Effector CD4-positive, alpha-beta T cell (primary cell): ENCODE data around the gene VOPP1.
"Not testable (repeated sequence)": the region's sequence is repeated elsewhere in the genome, so short reads cannot be mapped to it uniquely, and the experiment has no call there.

Experiments
- DNase-seq: peaks from one replicate; pipeline ENCODE4 v3.0.0-alpha.2; 2020

The VOPP1 gene

DNA sequence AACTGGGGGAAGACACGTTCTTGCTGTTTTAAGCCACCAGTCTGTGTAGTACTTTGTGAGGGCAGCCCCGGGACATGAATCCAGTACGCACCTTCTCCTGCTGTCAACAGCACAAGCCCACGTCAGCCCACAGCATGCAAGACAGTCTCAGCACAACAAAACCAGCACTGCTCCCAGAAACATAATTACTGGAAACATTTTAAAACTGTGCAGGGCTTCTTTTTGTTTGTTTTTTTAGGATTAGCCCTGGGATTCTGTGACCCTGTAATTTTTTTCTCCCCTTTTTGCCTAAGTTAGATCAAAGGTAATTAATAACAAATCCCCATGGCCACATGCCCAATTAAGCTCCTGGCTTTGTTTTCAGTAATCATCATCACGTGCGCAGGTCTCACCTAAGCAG, 87.5 kb downstream of the VOPP1 start:
- no peak for DNase-seq

DNA sequence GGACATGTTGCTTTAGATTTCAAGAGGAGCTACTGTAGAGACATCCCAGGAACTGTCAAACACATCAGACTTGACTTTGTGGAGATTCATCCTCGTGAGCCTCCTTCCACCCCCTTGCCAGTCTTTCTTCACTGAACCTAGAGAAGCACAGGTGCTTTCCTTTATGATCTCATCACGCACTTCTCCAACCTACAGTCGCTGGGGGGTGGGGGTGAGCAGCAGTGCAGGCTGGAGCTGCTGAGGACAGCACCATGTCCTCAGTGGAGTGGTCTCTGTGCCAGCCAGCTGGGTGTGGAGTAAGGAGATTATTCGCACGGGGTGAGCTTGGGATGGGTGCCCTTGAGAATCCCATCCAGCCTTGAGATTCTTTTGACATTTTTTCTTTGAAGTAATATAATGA, 88.1 kb downstream of the VOPP1 start:
- no peak for DNase-seq

DNA sequence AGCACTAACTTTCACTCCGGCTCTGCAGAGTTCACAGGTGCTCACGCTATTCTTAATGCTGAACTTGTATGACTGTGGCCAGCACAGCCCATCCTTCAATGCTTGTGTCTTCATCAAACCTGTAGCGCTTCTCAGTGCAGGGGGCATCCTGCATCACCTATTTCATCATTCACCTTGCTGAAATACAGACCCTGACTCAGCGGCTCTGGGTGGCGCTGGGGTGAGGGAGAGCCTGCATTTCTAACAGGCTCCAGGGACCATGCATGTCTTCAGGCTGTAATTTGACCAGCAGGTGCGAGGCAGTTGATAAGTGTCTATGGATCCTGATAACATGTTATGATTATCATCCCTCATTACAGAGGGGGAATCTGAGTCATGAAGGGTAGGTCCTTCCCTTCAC, 89.3 kb downstream of the VOPP1 start:
- DNase-seq: no peak

DNA sequence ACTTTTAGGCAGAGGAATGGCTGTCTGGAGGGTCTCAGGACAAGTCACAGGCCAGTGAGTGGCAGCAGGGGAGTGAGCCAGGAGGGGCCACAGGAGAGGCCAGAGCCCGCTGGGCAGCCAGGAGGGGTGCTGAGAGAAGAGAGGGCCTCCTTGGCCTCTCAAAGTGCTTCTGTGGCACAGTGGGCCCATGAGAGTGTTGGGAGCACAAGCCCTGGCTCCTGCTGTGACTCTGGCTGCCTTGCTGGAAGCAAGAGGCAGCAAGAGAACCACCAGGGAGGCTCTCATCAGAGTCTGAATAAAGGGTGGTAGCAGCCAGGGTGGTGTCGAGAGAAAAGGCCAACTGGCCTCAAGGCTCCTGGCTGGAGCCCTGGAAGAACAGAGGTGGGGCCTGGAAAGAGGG, 91.1 kb downstream of the VOPP1 start:
- DNase-seq: no peak

DNA sequence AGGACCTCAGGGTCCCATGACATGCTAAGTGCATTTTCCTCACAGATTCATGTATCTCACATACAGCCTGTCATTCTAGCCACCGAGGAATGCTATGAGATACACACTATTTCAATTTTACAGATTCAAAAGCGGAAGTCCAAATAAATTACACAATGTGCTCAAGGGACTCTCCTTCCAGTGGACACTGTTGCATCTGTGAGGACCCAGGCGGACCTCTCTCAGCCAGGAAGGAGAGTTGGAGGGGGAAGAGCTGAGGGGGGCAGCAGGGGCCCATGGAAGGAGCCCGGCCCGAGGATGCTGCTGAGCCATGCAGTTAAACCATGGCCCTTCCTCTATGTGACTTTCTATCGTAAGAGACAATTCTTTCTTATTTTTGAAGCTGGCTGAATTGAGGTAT, 93.6 kb downstream of the VOPP1 start:
- no peak for DNase-seq

DNA sequence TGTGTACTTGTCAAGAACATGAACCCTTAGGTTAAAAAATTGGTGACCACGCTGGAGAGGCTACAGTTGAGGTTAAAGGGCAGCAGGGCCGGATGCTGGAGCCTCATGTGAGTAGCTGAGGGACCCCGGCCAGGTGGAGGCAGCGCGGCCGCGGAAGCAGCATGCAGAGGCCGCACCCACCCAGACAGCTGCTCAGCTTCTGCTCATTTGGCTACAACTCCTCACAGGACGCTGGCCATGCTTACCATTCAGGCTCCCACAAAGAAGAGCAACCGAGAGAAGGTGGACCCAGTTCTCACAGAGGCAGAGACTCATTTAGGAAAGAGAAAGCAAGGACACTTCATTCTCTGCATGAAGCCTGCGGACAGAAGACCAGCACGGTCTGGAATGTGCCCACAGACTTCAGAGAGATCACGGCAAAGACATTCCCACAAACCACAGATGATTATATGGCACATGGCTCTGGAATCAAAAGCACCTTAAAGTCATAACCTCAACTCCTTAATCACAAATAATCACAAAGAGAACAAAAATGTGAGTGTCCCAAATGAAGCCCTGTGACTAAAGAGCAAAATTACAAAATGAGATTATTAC, 94.4 kb downstream of the VOPP1 start:
- DNase-seq: no peak

DNA sequence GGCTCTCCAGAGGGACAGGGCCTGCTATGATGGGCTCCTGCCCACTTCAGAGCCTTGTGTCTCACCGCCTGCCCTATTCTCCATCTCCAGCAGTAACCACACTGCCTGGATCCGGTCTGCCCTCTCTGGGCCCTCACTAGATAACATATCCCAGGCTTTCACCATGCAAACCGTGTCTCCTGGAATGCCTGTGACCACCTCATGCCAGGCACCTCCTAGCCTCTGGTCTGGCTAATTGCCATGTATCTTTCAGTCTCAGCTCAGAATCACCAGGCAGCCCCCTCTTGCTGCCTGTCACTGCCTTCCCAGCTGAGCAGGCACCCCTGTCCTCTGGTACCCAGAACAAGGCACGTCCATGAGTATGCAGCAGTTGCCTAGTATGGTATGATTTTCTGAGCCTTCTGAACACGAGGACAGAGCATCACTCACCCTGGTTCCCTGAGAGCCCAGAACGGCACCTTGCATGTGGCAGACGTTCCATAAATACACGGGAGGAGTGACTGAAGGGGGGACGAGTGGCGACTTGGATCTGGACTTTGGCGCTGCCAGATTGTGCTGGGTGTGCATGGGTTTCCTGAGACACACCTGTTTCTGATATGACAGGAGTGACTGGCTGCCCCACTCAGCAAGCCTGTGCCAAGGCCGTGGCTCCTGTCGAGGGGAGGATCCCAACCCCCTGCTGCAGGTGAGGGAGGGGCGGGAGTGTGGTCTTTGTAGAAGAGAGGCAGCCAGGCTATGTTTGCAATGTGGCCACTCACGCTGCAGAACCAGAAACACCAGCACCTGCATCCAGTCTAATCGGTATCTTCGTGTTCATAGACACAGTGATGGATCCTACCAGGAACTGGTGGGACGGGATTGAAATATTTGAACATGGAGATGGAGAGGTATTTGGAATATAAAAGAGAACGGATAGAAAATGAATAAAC, 95.2 kb downstream of the VOPP1 start:
- no peak for DNase-seq

DNA sequence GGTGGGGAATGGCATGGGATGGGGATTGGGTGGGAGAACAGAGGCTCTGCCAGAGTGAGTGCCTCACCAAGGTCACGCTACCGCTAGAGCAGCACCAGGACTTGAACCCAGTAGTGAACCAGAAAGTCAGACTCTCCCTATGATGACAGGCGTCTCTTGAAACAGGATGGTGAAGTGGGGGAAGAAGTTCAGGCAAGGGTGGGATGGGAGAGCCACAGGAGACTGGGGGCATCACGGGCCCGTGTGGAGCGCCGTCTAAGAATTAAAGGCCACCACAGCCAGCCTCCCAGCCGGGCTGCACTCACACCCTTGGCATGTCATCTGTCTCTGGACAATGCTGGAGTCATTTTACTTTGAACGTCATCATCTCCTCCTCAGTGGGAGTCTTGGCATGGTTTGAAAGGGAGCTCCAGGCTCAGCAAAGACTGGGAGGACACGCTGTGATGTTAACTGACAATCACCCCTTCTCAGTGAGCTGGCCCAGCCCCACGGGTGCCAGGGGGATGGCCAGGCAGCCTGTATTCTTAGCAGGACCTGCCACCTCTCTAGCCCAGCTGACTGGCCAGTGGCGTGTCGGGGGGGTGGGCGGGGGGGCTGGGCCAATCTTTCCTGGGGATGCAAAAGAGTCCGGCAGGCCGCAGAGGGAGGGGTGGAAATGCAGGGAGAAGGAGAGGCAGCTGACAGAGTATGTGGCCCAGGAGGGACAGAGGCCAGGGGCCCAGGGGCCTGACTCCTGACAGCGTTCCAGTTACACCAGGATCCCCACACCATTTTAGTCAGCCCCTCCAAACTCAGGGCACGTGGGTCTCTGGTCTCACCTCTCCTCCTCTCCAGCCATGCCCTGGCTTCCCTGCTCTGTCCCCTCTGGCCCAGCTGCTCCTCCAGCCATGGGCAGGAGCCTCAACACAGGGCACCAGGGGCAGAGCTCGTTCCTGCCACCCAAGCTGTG, 96.2 kb downstream of the VOPP1 start:
- no peak for DNase-seq

DNA sequence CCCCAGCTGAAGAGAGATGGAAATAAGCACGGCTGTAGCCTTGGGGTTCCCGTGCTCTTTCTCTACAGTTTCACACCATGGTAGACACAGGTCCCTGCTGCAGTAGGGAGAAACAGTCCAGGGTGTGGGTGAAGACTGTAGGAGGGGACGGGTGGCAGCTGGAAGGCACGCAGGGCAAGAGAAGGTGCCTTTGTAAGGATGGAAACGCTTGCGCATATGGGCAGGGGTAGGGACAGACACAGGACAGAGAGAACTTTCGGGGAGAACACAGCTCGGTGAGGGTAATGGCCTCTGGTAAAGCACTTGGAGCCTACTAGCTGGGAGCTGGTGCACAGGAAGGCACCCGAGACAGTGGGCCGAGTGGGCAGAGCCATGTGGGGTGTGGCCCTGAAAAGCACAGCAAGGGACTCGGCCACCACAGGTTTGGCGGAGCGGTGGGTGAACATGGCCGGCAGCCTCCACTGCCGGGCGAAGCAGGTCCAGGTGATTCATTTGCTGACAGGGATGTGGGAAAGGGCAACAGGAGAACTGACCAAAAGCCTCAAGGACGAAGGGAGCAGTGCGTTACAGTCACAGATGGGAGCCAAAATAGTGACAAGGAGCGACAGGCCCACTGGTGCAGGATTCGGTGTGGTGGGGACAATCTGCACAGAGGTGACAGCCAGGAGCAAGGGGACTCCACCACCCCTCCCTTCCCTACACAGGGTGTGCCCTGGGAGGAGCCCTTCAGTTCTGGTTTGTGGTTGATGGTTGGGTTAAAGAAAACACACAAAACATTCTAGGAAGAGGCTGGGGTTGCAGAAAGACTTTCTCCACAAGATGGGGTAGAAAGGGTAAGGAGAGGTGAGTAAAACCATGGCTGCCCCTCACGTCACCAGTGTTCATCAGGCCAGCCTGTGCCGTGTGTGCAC, 97.1 kb downstream of the VOPP1 start:
- DNase-seq: no peak

DNA sequence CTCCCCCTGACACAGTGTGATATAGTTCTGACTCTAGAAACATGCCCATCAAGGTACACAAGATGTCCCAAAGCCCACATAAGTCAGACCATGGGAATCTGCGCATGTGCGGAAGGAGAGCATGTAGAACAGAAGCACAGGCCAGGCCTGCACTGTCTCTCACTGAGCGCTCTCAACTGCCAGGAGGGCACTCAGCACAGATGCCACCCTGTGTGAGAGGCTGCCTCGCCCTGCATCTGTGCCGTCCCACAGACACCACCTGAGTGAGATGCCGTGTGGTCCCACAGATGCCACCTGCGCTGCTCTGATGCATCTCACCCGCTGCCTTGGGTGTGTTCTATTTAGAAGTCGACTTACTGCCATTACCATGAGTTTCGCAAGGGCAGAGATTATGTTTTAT, 98.4 kb downstream of the VOPP1 start:
- DNase-seq: no peak

DNA sequence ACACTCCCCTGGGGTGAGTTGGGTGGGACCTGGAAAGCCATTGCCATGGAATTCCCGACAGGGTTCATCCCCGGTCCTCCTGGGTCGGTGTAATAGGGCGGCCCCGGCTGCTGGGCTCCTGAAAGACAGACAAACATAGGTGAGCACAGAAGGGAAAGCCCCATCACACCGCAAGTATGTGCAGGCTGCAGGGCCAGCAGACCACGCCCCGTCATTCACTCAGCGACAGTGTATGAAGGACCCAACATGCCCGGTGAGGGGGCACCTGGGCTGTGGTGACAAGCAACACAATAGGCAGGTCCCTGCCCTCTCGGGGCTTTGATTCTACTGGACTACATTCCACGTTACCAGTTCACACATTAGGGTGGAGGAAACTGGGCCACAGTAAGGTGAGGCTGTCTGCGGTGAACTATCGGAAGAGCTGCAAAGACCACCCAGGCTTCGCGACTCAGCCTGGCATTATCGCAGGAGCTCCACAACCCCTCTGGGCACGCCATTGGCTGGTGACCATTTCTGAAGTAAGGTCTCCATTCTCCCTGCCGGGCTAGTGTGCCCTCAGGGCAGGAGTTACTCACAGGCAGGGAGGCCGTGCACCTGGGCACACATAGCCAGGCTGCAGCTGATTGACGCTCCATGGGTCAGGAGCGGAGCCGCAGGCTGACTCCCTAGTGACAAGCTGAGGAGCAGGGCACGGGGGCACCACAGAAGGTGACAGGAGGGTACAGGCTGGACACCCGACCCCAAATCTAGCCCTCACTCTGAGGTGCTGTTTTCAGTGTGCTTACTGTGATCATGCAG, 99.2 kb downstream of the VOPP1 start:
- no peak for DNase-seq

DNA sequence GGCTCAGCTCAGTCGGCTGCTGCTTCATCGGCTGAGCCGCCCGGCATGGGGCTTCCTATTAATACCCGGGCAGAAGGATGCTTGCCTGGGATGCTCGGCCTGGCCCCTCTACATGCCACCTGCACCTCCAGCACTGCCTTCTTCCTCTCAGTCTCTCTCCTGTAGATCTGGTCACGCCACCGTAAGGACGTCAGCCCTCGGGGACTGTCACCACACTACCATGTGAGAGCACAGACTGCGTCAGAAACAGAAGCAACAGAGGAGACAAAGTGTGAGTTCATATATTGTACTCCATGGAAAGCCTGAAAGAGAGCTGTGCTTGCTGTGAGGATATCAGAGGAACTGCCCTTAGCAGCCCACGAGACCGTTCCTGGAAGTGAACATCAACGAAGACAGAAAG, 99.9 kb downstream of the VOPP1 start:
- not testable (repeated sequence) for DNase-seq

DNA sequence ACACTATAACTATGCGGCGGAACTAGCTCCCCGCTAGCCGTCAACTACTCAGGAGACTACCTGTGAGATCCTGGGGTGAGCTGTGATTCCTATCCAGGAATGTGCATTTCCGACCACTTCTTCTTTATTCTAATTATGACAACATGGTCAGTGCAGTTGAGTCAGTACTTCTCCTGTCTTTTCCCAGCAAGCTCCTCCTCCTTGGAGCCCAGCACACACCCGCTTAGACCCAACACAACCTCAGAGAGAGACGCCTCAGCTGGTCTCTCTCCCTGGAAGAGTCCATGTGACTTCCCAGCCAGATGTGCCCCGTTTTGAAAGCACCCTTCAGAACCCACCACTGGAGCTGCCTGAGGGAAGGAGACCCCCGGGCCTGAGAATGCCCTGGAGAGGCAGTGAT, 100.7 kb downstream of the VOPP1 start:
- DNase-seq: not testable (repeated sequence)

DNA sequence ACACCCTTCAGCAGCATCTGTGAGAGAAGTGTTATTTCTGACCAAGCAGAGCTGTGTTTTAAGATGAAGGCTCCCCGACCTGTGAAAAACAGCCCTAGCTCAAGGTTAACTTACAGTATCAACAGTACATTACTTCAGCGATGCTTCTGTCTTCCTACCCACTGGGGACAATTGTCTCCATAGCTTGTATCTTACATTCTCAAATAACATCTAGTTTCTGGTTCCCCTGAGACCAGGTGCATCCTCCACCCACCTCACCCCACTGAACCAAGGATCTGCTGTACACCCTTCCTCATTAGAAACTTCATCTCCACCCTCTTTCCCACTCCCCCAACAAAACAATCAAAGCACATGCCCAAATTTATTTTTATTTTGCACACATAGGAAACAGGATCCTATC, 102.0 kb downstream of the VOPP1 start:
- no peak for DNase-seq

DNA sequence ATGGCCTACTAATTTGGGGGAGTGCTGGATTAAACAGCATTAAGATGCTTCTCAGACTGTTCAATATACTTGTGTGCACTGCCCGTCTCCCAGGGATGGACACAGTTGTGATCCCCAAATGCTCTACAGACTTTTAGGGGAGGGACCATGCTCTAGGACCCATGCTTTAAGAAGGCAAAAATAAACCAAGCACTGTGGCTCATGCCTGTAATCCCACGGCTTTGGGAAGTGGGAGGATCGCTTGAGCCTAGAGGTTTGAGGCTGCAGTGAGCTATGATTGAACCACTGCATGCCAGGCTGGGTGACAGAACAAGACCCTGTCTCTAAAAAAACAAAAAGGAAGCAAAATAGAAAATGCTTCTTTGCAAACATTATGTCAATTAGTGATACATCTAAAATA, 102.6 kb downstream of the VOPP1 start:
- no peak for DNase-seq

DNA sequence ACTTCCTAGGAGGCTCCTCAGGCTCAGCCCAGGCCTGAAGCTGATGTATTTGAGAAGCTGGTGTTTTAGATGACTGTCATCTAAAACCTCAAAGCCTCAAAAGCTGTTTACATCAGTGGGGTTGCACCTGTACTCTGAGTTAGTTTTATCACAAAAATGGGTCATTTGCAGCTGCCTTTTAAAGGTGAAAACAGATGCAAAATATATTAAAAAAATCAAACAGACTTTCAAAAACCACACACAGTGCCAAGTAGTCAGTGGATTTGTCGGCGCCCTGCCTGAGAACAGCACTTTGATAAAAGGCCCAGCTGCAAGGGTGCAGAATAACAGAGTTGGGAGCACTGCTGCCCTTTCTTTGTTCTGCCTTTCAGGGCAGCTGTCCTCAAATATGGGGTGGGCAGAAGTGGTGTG, 103.0 kb downstream of the VOPP1 start:
- DNase-seq: peak; percentile 28

DNA sequence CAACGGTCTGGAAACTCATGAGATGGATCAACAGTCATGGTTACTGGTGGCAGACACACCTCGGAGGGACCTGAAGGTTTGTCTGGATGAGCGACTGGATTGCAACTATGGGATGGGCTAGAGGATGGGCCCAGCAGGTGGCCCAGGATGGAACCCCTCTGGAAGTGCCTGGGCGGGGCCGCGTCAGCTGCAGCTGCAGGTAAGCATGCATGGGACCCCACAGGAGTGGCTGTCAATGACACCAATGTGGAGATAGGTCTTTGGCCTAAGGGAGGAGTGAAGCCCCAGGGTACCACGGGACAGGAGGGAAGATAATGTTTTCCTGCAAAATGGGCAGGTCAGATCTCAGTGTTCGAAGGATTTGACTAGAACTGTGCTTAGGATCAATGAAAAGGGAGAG, 103.8 kb downstream of the VOPP1 start:
- DNase-seq: no peak

DNA sequence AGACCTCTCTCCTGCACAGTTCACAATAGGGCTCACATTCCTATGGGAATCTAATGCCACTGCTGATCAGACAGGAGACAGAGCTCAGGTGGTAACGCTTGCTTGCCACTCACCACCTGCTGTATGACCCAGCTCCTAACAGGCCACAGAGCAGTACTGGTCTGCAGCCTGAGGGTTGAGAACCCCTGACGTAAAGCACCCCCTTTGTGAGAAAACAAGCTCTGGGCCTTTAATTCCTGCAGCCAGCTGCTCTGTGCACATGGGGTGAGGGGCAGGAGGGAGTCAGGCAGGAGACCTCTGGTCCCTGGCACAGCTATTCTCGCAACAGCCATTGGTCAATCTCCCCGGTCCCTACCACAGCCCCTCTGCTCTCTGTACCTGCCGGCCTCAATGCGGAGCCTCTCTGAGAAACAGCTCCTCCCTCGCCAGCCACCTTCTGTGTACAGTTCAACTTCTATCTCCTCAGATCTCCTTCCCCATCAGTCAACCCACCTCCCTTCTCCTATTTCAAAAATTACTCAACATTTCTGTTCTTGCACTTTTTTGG, 105.2 kb downstream of the VOPP1 start:
- DNase-seq: no peak

DNA sequence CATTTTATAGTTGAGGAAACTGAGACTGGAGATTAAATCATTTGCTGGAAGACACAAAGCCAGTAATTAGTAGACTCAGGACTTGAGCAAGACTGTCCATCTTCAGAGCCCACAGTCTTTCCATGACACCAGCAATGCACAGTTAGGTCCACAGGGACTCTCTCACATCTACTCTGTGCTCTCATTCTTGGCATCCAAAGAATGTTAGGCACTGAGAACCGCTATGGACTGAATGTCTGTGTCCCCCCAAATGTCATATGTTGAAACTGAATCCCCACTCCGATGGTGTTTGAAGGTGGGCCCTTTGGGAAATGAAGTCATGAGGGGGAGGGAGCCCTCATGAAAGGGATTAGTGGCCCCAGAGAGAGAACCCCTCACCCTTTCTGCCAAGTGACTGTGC, 106.6 kb downstream of the VOPP1 start:
- no peak for DNase-seq

DNA sequence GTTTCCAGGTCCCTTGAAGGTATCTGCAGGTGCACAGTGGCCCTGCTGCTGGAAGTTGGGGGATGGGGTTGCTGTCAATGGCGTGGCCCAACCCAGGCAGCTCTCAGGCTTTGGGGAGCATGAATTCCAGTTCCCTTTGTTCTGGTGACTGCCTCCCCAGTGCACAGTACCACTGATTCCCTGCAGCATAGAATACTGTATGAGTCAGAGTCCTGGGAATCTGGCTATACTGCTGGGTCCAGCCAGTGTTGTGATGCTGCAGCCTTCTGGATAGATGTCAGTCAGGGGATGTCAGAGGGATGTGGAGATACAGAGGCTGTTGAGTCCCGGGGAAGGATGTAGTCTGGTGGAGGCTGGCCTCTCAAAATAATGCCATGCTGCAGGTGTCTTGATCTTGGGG, 107.9 kb downstream of the VOPP1 start:
- no peak for DNase-seq

DNA sequence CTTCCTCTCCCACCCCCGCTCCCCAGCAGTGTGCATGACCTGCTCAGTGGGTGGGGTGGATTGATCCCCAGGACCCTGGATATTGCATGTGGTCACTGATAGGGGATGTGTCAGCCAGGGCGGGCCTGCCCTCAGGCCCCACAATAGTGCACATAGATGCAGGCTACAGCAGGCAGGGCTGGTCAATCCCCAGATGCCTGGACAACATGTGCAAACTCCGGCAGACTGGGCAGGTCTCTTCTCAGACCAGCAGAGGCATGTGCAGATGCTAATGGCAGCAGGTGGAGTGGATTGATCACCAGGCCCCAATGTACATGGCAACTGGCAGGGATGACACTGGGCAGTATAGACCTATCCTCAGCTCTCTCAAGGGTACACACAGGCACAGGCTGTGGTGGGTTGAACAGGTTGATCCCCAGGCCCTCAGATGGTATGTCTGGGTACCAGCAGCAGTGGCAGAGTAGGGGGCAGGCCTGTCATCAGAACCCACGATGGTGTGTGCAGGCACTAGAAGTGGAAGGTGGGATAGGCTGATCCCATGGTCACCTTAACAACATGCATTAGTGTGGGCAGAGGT, 108.5 kb downstream of the VOPP1 start:
- no peak for DNase-seq
